Measurements from ENCODE around the gene EPB41.

The EPB41 gene

GRCh38 chr1:28891256-28891655 lies 23.1 kb upstream of the EPB41 start:
- no peak for DNase-seq

- no peak for DNase-seq
These were observed 20.8 kb upstream of the EPB41 start for GRCh38 chr1:28893403-28894102.

- no peak for DNase-seq
These were observed 19.6 kb upstream of the EPB41 start for GRCh38 chr1:28894785-28895184.

GRCh38 chr1:28895896-28896608 lies 18.3 kb upstream of the EPB41 start:
- DNase-seq, result no peak

- DNase-seq, result no peak
These were observed 17.8 kb upstream of the EPB41 start for GRCh38 chr1:28896609-28896986.

- DNase-seq, result no peak
These were observed 16.6 kb upstream of the EPB41 start for GRCh38 chr1:28897789-28898188.

- peak in 1 of 2 experiments; percentile 50 for DNase-seq
These were observed 15.9 kb upstream of the EPB41 start for GRCh38 chr1:28898405-28898881.

- no peak for DNase-seq
These were observed 15.1 kb upstream of the EPB41 start for GRCh38 chr1:28899267-28899666.

- DNase-seq, result no peak
These were observed 13.8 kb upstream of the EPB41 start for GRCh38 chr1:28900562-28900961.

- DNase-seq, result no peak
These were observed 11.6 kb upstream of the EPB41 start for GRCh38 chr1:28902738-28903137.

DNA sequence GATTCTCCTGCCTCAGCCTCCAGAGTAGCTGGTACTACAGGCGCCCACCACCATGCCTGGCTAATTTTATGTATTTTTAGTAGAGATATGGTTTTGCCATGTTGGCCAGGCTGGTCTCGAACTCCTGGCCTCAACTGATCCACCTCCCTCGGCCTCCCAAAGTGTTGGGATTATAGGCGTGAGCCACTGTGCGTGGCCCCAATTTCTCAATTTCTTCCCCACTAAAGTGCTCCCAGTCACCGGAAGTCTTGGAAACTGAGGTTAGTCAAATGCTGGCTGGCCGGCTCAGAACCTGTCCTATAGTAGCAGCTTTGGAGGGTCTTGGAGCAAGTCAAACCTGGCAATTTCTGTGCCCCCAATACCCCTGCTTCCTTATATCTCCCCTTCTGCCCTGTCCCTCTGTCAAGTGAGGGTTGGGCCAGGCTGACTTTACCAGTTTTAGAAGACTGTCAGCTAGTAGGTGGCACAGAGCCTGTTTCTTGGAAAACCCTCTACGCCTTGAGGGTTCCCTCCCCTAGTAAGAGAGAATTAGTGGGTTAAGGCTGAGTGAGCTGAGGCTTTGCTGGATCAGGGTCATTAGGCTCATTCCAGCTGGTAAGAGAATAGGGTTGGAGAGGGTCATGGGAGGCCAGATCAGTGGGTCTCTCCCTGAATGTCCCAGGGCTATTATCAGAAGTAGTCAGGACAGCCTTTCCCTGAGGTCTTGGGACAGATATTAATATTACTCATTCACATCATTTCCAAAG lies 8.3 kb upstream of the EPB41 start:
- DNase-seq, result no peak

DNA sequence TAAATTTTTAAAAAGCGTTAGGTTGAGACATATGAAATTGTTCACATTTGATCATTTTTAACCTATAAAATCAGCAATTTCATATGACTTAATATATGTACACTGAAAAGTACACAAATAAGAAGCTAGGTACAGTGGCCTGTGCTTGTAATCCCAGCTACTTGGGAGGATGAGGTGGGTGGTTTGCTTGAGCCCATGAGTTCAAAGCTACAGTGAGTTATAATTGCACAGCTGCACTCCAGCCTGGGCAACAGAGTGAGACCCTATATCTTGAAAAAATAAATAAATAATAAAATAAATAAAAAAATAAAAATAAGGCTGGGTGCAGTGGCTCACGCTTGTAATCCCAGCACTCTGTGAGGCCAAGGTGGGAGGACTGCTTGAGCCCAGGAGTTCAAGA lies 5.2 kb upstream of the EPB41 start:
- no peak for DNase-seq

- no peak for DNase-seq
These were observed 3.8 kb upstream of the EPB41 start for GRCh38 chr1:28910379-28911115.

DNA sequence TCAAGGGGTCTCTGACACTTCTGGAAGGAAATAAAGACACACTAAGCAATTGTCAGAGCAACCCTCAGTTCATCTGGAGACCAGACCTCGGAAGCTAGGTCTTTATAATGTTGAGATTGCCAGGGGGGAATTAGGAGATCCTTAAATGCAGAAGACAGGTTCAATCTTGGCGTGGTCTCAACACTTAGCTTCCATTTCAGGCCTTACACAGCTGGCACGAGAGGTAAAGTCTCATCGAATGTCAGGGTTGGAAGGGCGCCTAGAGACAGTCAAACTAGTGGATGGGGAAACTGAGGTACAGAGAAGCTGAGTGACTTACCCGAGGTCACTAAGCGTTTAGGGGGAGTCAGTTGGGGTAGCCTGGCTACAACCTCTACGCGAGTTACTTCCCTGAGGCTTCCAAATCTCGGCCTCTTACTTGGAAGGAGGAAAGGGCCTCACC lies 562 bp upstream of the EPB41 start:
- DNase-seq, result no peak

- DNase-seq, result peak in 1 of 2 experiments; percentile 44
These were observed 894 bp downstream of the EPB41 start for GRCh38 chr1:28915031-28915895.

GRCh38 chr1:28917757-28918118 lies 3.4 kb downstream of the EPB41 start:
- no peak for DNase-seq

GRCh38 chr1:28921286-28921869 lies 7.0 kb downstream of the EPB41 start:
- DNase-seq, result peak in 1 of 2 experiments; percentile 11

DNA sequence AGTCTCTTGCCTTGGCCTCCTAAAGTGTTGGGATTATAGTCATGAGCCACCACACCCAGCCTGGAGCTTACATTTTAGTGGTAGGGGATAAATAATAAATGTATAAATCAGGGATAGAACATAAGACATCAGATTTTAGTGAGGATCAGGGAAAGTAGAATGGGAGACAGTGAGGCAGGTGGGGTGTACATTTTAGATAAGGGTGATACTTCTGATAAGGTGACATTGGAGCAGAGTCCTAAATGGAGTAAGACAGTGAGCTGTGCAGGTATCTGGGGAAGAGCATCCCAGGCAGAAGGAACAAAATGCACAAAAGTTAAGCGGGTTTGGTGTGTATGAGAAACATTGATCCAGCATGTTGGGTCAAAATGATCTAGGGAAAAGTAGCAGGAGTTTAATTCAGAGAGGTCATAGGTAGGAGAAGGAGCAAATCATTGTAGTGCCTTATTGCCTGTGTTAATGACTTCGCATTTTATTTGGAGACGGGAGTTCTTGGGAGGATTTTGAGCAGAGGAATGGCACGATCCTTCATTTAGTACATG lies 11.1 kb downstream of the EPB41 start:
- DNase-seq, result no peak

- no peak for DNase-seq
These were observed 12.4 kb downstream of the EPB41 start for GRCh38 chr1:28926629-28927265.

- DNase-seq, result no peak
These were observed 12.9 kb downstream of the EPB41 start for GRCh38 chr1:28927266-28927647.

All from NCI-H446 (cell line).